ENCODE measurements around the gene CERS6.

The CERS6 gene

DNA sequence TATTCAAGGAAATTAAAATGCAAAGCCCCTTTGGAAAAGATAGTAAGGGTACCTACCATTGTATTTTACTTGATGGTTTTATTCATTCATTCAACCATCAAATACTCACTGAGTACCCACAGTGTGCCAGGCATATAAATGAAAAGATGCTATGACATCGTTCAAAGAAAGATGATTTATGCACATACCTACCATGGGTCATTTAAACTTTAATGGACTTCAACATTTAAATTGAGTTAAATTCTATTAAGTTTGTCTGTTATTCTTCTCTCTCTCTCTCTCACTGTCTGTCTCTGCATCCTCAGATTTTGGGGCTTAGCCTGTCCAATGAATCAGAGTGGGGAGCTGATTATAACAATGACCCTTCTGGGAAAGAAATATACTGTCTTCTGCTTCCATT is 87.9 kb downstream of the CERS6 start:
- DNase-seq (ENCODE audit: extremely low read depth, low read depth), result no peak
- TF ChIP-seq, protein P1, sequence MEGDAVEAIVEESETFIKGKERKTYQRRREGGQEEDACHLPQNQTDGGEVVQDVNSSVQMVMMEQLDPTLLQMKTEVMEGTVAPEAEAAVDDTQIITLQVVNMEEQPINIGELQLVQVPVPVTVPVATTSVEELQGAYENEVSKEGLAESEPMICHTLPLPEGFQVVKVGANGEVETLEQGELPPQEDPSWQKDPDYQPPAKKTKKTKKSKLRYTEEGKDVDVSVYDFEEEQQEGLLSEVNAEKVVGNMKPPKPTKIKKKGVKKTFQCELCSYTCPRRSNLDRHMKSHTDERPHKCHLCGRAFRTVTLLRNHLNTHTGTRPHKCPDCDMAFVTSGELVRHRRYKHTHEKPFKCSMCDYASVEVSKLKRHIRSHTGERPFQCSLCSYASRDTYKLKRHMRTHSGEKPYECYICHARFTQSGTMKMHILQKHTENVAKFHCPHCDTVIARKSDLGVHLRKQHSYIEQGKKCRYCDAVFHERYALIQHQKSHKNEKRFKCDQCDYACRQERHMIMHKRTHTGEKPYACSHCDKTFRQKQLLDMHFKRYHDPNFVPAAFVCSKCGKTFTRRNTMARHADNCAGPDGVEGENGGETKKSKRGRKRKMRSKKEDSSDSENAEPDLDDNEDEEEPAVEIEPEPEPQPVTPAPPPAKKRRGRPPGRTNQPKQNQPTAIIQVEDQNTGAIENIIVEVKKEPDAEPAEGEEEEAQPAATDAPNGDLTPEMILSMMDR (IDR thresholded peaks at IDR 0.05; ENCODE audit: low read depth, low read length, missing control alignments), result no peak
- H3K4me3 ChIP-seq (replicated peaks; ENCODE audit: low read depth, low read length), result no peak overlapping the region

DNA sequence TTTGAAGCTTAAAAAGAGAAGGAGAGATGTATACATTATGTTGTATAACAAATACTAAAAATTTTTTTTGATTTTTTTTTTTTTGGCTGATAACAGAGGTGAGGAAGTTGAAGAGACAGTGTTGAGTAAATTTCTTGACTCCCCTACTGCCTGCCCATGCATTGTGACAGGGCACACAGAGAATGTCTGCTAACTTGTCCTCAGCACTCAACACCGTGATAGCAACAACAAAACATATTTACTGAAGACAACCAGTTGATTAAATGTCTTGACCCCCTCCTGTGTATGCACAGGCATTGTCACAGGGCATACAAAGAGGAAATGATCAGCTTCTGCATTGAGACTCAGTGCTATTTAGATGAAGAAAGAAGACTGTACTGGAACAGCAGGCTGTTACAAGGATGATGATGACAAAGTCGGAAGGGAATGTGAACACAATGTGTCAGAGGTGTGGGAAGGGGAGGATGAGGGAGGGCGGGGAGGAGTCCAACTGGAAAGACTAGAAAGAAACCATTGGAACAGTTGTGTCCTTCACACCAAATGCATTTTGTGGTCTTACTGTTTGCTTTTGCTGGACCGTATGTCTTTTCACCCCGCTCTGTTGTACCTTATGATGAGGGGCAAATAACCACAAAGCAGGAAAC is 89.5 kb downstream of the CERS6 start:
- H3K4me3 ChIP-seq (replicated peaks; ENCODE audit: low read depth, low read length), result no peak overlapping the region
- TF ChIP-seq, protein P1 (IDR thresholded peaks at IDR 0.05; ENCODE audit: low read depth, low read length, missing control alignments), result no peak
- peak; percentile 45 for DNase-seq (ENCODE audit: extremely low read depth, low read depth)

- TF ChIP-seq, protein P1 (IDR thresholded peaks at IDR 0.05; ENCODE audit: low read depth, low read length, missing control alignments), result no peak
- H3K4me3 ChIP-seq (replicated peaks; ENCODE audit: low read depth, low read length), result no peak overlapping the region
- no peak for DNase-seq (ENCODE audit: extremely low read depth, low read depth)
Observed at GRCh38 chr2:168550670-168551069, 94.6 kb downstream of the CERS6 start.

DNA sequence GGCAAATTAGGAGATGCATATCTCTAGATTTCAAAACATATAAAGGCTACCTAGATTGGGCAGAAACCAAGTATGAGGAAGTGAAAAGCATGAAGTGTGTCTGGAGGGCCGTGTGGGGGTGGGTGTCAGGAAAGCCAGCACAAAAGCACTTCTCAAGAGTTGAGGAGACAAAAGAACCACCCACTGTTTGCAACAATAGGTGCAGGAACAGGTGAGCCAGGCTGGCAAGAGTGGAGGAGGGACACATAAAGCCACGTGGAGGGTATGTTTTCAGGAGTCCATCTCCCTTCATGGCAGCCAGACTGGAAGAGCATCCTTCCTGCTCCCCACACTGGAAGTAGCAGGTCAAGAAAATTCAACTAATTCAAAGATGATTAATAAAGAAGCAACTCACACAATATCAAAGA is 96.4 kb downstream of the CERS6 start:
- no peak for DNase-seq (ENCODE audit: extremely low read depth, low read depth)
- H3K4me3 ChIP-seq (replicated peaks; ENCODE audit: low read depth, low read length), result no peak overlapping the region
- TF ChIP-seq, protein P1 (IDR thresholded peaks at IDR 0.05; ENCODE audit: low read depth, low read length, missing control alignments), result no peak

GRCh38 chr2:168555283-168555682 is 99.2 kb downstream of the CERS6 start:
- no peak for DNase-seq (ENCODE audit: extremely low read depth, low read depth)
- no peak overlapping the region for H3K4me3 ChIP-seq (replicated peaks; ENCODE audit: low read depth, low read length)
- TF ChIP-seq, protein P1 (IDR thresholded peaks at IDR 0.05; ENCODE audit: low read depth, low read length, missing control alignments), result no peak

DNA sequence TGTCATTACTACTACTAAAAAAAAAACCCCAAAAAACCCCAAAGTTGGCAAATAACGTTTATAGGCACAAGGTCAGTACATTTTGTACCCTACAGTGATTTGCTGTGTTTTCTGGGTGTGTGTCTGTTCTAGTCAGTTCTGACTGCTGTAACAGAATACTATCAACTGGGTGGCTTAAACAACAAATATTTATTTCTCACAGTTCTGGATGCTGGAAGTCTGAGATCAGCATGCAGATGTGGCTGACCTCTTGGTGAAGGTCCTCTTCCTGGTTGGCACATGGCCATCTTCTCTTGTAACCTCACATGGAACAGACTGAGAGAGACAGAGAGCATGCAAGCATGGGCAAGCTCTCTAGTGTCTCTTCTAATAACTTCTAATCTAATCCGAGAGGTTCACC is 103.1 kb downstream of the CERS6 start:
- TF ChIP-seq, protein P1 (IDR thresholded peaks at IDR 0.05; ENCODE audit: low read depth, low read length, missing control alignments), result no peak
- DNase-seq (ENCODE audit: extremely low read depth, low read depth), result no peak
- H3K4me3 ChIP-seq (replicated peaks; ENCODE audit: low read depth, low read length), result no peak overlapping the region
